Activated T-cell treated with anti-CD3 and anti-CD28 coated beads, Interleukin-2, amount 50 U/mL, for 48 hours (primary cell): Measurements from ENCODE around the gene TMC8.

Source experiments
- DNase-seq, 2 experiments: peaks; one replicate each; pipeline ENCODE4 v3.0.0-alpha.2; 2020

Gene TMC8

GRCh38 chr17:78164748-78165607 lies 34.4 kb downstream of the TMC8 start:
- no peak for DNase-seq

- DNase-seq, result no peak
These were observed 35.8 kb downstream of the TMC8 start for GRCh38 chr17:78166416-78166815.

- peak; percentile 91 to 93 for DNase-seq
These were observed 37.8 kb downstream of the TMC8 start, which contains the start of gene SYNGR2 for GRCh38 chr17:78168242-78168902. Gene SYNGR2 (plus strand): TSS chr17:78168581. CDS start chr17:78168617, 36 bp downstream.

- peak; percentile 72 to 76 for DNase-seq
These were observed 38.6 kb downstream of the TMC8 start for GRCh38 chr17:78168903-78169793.

- DNase-seq, result peak; percentile 42 to 49
These were observed 40.4 kb downstream of the TMC8 start for GRCh38 chr17:78170692-78171590.

- peak; percentile 41 to 45 for DNase-seq
These were observed 41.1 kb downstream of the TMC8 start for GRCh38 chr17:78171591-78172248.

GRCh38 chr17:78172249-78173051 lies 41.9 kb downstream of the TMC8 start:
- peak; percentile 32 to 52 for DNase-seq

GRCh38 chr17:78173097-78173715 lies 42.6 kb downstream of the TMC8 start:
- peak; percentile 43 for DNase-seq

GRCh38 chr17:78174346-78174869 lies 43.8 kb downstream of the TMC8 start:
- DNase-seq, result no peak

- DNase-seq, result peak in 1 of 2 experiments; percentile 26
These were observed 44.5 kb downstream of the TMC8 start for GRCh38 chr17:78174870-78175642.

GRCh38 chr17:78175643-78175981 lies 45.0 kb downstream of the TMC8 start:
- DNase-seq, result no peak

- peak; percentile 85 to 87 for DNase-seq
These were observed 46.0 kb downstream of the TMC8 start for GRCh38 chr17:78176548-78177025.

- no peak for DNase-seq
These were observed 48.8 kb downstream of the TMC8 start for GRCh38 chr17:78179372-78179771.

- DNase-seq, result no peak
These were observed 49.5 kb downstream of the TMC8 start for GRCh38 chr17:78180083-78180482.

GRCh38 chr17:78180508-78180907 lies 49.9 kb downstream of the TMC8 start:
- no peak for DNase-seq

GRCh38 chr17:78182504-78182903 lies 51.9 kb downstream of the TMC8 start:
- no peak for DNase-seq

GRCh38 chr17:78183916-78184315 lies 53.3 kb downstream of the TMC8 start:
- DNase-seq, result no peak

- DNase-seq, result no peak
These were observed 53.8 kb downstream of the TMC8 start for GRCh38 chr17:78184351-78184750.

GRCh38 chr17:78184868-78185267 lies 54.3 kb downstream of the TMC8 start:
- no peak for DNase-seq
